IgD-negative memory B cell (primary cell): Measurements from ENCODE around the gene CPSF4. TPM values are rescaled to one million over a fixed set of nuclear protein-coding genes. Genes with fewer than 3 reads are reported as not detected.
"Not testable (repeated sequence)": the region's sequence is repeated elsewhere in the genome, so short reads cannot be mapped to it uniquely, and the experiment has no call there.

Experiments
- H3K27ac Mint-ChIP-seq, 3 donors: one replicate each; pipeline ENCODE4 v1.8.0; 2020 to 2022; ENCODE audit warnings: mild to moderate bottlenecking in 3 of 3, mixed read lengths in 3 of 3, moderate library complexity in 1 of 3
- H3K27me3 Mint-ChIP-seq: one replicate; pipeline ENCODE4 v1.8.0; 2021; ENCODE audit warnings: mixed read lengths
- H3K36me3 Mint-ChIP-seq: one replicate; pipeline ENCODE4 v1.8.0; 2020; ENCODE audit warnings: mild to moderate bottlenecking, mixed read lengths
- H3K4me1 Mint-ChIP-seq, 3 donors: one replicate each; pipeline ENCODE4 v1.8.0; 2020 to 2022; ENCODE audit warnings: mixed read lengths in 3 of 3, mild to moderate bottlenecking in 1 of 3
- H3K4me3 Mint-ChIP-seq, 4 donors: one replicate each; pipeline ENCODE4 v1.8.0; 2020 to 2022; ENCODE audit warnings: mild to moderate bottlenecking in 4 of 4, mixed read lengths in 4 of 4, moderate library complexity in 3 of 4
- H3K9me3 Mint-ChIP-seq, 3 donors: one replicate each; pipeline ENCODE4 v1.8.0; 2020 to 2021; ENCODE audit warnings: mixed read lengths in 3 of 3, mild to moderate bottlenecking in 1 of 3
- polyA plus RNA-seq: library from polyadenylated mRNA; unstranded; fragments of 300-500 nt; fragmentation: Illumina TruSeq; gene quantifications from one replicate; pipeline ENCODE4 v1.2.3, GENCODE V29; 2021

The CPSF4 gene
- polyA plus RNA-seq, 1 donor from 2014 or later = 28.7 TPM

DNA sequence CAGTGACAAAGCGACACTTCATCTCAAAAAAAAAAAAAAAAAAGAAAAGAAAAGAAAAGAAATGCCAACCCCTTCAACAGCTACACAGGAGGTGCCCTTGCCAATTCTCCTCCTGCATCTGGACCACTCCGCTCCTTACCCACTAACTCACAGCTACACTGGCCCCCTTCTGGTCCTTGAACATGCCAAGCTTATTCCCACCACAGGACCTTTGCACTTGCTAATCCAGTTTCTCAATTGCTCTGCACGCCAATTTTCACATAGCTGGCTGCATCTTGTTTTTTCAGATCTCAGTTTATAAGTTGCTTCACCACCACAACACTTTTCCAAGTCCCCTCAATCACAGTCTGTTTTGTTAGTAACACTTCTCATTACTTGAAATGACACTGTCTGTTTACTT is 35.9 kb upstream of the CPSF4 start:
- Mint-ChIP-seq H3K27me3 (no peaks in the 10 kb centered on the region), H3K4me1 (peaks cover 21 to 24% (median 22%) of the 10 kb centered on the region in 3 donors), H3K4me3 (peak overlapping the region in 2 of 4 donors; percentile 53 to 78), H3K36me3 (peaks cover 4% of the 10 kb centered on the region), H3K27ac (peak overlapping the region in 2 of 3 donors; percentile 57 to 64), H3K9me3 (no peaks in the 10 kb centered on the region)

DNA sequence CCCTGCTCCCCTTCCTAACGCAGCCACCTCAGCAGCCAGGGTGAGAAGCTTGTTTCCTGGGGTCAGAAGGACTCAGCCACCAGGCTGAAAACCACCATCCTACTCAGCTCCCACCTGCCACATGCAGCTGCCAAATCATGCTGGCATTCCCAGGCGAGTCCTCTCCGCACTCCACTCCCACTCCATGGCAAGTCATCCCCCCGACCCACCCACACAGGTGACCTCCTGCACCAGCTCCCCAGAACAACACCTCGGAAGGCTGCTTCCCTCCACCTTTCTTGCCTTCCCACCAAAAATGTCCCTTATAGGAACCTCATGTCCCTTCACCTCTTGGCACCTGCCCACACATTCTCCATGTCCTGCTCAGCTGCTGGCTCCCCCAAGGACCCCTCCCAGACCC is 35.0 kb upstream of the CPSF4 start:
- Mint-ChIP-seq H3K36me3 (peaks cover 4% of the 10 kb centered on the region), H3K27me3 (no peaks in the 10 kb centered on the region), H3K27ac (peak overlapping the region; percentile 29 to 78 (median 65)), H3K4me3 (peak overlapping the region in 2 of 4 donors; percentile 38 to 53), H3K9me3 (no peaks in the 10 kb centered on the region), H3K4me1 (peaks cover 20 to 24% (median 21%) of the 10 kb centered on the region in 3 donors)

DNA sequence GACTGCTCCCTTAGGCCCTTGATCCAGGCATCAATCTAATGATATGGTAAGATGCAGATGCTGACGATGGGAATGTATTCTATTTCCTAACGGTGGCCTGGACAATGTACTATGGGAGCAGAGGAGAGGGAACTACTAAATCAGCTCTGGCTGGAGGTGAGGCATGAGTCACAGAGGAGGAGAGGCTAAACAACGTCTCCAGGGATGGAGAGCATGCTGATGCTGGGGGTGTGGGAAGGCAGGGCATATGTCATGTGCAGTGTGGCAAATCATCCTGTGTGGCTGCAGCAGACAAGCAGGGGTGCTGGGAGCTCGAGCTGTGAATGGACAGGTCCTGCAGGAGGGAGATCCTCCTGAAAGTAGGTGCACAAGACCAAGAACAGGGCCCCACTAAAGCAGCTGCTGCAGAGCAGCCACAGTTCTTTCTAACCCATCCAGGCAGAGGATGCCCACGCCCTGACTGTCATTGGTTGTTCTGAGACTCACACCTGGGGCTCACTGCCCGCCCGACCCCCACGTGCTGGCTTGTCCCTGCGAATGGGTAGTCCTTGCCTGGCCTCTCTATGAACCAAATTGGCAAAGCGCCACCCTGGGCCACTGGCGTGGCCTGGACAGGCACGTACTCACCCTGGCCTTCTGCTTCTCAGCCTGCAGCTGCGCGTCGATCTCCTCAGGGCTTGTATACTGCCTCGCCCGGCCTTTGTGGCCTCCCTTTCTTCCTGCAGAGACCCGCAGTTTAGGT is 34.3 kb upstream of the CPSF4 start:
- H3K27ac Mint-ChIP-seq = peak overlapping the region; percentile 29 to 78 (median 65)
- H3K9me3 Mint-ChIP-seq = no peaks in the 10 kb centered on the region
- peak overlapping the region in 2 of 4 donors; percentile 38 to 55 for H3K4me3 Mint-ChIP-seq
- H3K36me3 Mint-ChIP-seq = peaks cover 4% of the 10 kb centered on the region
- peaks cover 21 to 24% (median 23%) of the 10 kb centered on the region in 3 donors for H3K4me1 Mint-ChIP-seq
- H3K27me3 Mint-ChIP-seq = no peaks in the 10 kb centered on the region

DNA sequence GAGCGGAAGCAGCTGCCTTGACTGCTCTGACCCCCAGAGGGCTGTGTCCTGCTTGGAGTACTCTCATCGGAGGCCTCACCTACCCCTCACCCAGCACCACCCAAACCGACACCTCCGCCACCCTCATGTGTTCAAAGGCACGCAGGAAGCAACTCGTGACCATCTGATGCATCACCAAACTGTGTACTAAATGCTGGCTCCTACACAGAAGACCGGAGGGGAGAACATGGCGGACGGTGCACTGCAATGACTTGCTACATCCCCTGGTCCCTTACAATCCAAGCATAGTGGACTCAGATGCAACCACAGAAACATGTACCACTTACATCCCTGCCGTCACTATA is 33.8 kb upstream of the CPSF4 start:
- Mint-ChIP-seq H3K4me1 (peaks cover 23 to 24% (median 24%) of the 10 kb centered on the region in 3 donors), H3K9me3 (no peaks in the 10 kb centered on the region), H3K4me3 (peak overlapping the region in 2 of 4 donors; percentile 39 to 55), H3K36me3 (peaks cover 4% of the 10 kb centered on the region), H3K27me3 (no peaks in the 10 kb centered on the region), H3K27ac (peak overlapping the region in 1 of 3 donors; percentile 58)

DNA sequence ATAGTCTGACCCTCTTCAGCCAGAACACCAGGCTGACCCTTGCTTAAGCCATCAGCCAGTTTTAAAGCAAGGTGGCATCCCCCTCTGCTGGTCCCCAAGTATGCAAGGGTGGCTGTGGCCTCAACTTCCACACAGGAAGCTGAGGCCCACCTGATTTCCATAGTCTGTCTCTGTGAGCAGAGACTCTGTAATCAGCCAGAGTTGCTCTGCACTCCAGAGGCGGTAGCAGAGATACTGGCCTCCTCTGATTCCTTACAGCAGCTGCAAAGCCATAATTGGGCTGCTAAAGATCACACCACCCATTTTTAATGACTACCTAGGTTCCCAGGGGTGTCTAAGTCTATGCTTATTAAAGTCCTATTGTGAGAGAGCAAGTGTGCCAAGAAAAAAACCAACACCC is 32.2 kb upstream of the CPSF4 start:
- peaks cover 27 to 32% (median 29%) of the 10 kb centered on the region in 3 donors for H3K4me1 Mint-ChIP-seq
- no peaks in the 10 kb centered on the region for H3K9me3 Mint-ChIP-seq
- peaks cover 7% of the 10 kb centered on the region for H3K36me3 Mint-ChIP-seq
- H3K27me3 Mint-ChIP-seq = no peaks in the 10 kb centered on the region
- H3K27ac Mint-ChIP-seq = peak overlapping the region in 2 of 3 donors; percentile 63 to 98
- peak overlapping the region; percentile 18 to 100 (median 86) for H3K4me3 Mint-ChIP-seq

DNA sequence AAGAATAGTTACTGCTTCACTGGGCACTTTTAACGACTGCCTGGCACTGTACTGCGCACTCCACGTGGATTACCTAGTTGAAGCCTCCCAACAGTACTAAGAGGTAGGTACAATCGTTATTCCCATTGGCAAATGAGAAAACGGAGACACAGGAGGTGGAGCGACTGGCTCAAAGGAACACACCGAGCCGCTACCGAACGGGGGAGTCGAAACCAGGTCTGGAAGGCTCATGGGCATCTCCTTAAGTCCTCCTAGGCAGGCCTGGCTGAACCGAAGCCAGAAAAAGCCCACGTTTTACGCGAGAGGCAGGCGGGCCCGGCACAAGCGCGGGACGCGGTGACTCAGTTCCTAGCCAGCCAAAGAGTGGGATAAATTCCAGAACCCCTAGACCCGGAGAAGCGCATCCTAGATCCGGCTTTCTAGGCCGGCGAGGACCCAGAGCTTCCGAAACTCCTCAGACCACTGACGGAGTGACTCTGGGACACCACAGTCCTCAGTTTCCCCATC is 30.8 kb upstream of the CPSF4 start:
- Mint-ChIP-seq H3K27ac (peak overlapping the region; percentile 97 to 99 (median 98)), H3K4me3 (peak overlapping the region; percentile 99 to 100 (median 99)), H3K36me3 (peaks cover 7% of the 10 kb centered on the region), H3K9me3 (no peaks in the 10 kb centered on the region), H3K27me3 (no peaks in the 10 kb centered on the region), H3K4me1 (peaks cover 27 to 32% (median 29%) of the 10 kb centered on the region in 3 donors)

DNA sequence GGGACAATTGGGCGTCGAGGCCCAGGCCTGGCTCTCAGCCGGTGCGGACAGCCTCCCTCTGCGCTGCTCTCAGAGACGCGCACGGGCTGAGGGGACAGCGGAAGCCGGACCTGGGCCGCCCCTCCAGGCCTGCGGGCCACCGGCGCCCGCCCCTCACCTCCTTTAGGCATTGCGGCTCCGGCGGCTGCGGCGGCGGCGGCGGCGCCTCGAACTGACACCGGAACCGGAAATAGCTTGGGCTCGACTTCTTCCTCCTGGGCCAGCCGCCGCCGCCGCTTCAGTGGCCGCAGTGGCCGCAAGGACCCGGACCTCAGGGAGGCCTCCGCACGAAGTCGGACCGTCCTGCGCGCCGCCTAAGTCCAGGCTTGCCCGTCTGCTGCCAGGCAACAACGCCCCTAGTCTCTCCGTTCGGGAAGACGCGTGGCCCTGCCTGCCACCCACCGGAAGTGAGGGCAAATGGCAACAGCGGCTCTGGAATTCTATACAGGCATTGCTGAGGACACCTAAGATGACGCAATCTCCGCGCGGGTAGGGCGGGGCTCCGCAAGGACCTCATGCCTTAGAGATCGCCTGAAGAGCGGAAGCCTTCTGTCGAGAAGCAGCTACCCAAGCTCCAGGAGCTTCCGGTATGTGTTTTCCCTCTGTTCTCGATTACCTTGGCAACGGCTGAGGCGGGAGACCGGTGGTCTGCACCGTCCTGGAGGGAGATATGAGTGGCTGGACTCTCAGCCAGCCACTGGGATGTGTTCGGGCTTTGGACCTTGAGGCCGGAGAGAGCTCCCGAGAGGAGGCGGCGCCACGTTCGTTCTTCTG is 30.2 kb upstream of the CPSF4 start, which contains the start of the genes BUD31 and PDAP1:
Gene BUD31, plus strand, starts transcription at position 591 of the 813 bp plus-strand sequence. CDS start 2,124 bp downstream, outside the sequence.
Gene PDAP1, minus strand, starts transcription at position 219 of the 813 bp plus-strand sequence. Its CDS starts 49 bp downstream, at position 170.
- Mint-ChIP-seq H3K36me3 (peaks cover 3% of the 10 kb centered on the region), H3K27me3 (no peaks in the 10 kb centered on the region), H3K27ac (peak within 1 kb of the TSS; percentile 97 to 99 (median 98)), H3K4me1 (peaks cover 29 to 32% (median 29%) of the 10 kb centered on the region in 3 donors), H3K9me3 (no peaks in the 10 kb centered on the region), H3K4me3 (peak within 1 kb of the TSS; percentile 99 to 100 (median 99))

DNA sequence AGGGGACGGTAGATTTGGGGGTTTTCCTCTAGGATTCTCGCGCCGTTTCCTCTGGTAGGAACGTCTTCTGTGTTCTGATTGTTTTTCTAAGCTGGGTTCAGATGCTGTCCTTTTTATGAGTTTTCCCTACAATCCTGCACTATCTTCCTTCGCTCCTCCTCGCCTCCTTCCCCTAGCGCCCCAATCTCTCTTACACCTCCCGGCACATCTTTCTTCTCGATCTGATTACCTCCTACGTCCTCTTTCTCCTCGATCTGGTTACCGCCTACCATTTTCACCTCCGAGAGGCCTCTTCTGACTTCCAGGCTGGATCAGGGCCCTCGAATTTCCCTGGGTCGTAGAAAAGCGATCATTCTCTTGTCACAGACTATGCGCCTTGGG is 29.6 kb upstream of the CPSF4 start:
- Mint-ChIP-seq H3K4me3 (peak overlapping the region; percentile 99 to 100 (median 99)), H3K36me3 (peaks cover 3% of the 10 kb centered on the region), H3K27me3 (no peaks in the 10 kb centered on the region), H3K4me1 (peaks cover 25 to 31% (median 29%) of the 10 kb centered on the region in 3 donors), H3K27ac (peak overlapping the region; percentile 97 to 99 (median 98)), H3K9me3 (no peaks in the 10 kb centered on the region)

DNA sequence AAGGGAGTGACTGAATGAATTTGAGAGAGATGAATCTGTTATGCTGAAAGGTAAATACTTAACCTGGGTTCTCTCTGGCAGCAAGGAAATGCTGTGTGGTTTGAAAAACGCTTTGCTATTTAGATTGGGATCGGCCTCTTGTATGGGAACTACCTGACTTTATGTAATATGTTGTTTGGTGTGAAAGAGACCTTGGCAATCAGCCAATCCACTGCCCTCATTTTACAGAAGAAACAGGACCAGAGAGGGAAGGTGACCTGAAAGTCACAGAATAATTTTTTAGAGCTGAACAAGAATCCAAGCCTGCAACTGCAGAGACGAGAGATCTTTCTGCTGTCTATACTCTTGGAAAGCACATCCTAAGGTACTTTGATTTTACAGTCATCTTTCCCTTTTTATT is 28.9 kb upstream of the CPSF4 start:
- Mint-ChIP-seq H3K27ac (peak overlapping the region; percentile 71 to 98 (median 97)), H3K36me3 (peaks cover 3% of the 10 kb centered on the region), H3K4me1 (peaks cover 23 to 30% (median 29%) of the 10 kb centered on the region in 3 donors), H3K4me3 (peak overlapping the region; percentile 99 to 100 (median 99)), H3K27me3 (no peaks in the 10 kb centered on the region), H3K9me3 (no peaks in the 10 kb centered on the region)

DNA sequence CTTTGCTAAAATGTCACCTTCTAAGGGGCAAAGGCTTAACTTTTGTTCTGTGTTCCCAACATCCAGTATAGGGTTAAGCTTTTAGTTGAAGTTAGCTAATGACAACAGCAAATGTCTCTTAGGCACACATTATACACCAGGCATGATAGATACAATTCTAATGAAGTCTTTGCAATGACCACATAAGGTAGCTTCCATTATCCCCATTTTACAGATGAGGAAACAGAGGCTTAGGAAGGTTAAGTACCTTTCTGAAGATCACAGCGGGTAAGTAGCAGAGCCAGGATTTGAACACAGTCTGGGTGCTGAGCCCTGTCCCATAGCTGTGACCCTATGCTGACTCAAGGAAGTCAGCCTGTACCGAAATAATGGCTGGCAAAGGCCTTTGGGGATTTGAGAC is 28.1 kb upstream of the CPSF4 start:
- Mint-ChIP-seq H3K27ac (peak overlapping the region in 2 of 3 donors; percentile 87 to 98), H3K4me3 (peak overlapping the region; percentile 41 to 100 (median 92)), H3K27me3 (no peaks in the 10 kb centered on the region), H3K36me3 (peaks cover 3% of the 10 kb centered on the region), H3K4me1 (peaks cover 23 to 30% (median 29%) of the 10 kb centered on the region in 3 donors), H3K9me3 (no peaks in the 10 kb centered on the region)

DNA sequence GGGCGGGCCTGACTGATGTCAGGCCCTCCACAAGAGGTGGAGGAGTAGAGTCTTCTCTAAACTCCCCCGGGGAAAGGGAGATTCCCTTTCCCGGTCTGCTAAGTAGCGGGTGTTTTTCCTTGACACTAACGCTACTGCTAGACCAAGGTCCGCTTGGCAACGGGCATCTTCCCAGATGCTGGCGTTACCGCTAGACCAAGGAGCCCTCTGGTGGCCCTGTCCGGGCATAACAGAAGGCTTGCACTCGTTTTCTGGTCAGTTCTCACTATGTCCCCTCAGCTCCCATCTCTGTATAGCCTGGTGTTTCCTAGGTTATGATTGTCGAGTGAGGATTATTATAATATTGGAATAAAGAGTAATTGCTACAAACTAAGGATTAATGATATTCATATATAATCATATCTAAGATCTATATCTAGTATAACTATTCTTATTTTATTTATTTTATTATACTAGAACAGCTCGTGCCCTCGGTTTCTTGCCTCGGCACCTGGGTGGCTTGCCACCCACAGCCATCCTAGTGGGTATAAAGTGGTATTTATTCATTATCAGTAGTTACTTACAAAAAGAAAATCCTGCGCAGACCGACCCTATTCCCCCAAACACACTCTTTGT is 23.1 kb upstream of the CPSF4 start:
- not testable (repeated sequence) for H3K27ac Mint-ChIP-seq, H3K27me3 Mint-ChIP-seq, H3K4me3 Mint-ChIP-seq, H3K36me3 Mint-ChIP-seq, H3K4me1 Mint-ChIP-seq, H3K9me3 Mint-ChIP-seq

DNA sequence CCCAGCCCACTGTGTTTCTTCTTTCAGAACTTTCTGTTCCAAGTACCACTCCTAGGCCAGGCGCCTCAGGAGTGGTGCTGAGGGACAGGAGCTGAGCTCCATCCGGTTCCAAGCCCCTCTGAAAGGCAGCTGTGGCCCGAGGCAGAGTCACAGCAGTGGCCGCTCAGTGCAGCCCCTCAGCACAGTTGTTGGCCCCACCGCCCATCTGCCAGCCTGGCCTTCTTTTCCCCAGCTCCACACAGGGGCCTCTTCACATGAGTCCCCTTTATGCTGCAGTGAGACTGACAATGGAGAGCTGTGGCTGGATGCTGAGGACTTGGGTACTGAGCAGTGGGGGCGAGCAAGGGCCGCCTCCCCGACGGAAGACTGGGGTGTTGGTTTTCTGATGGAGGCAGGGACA is 20.5 kb upstream of the CPSF4 start:
- Mint-ChIP-seq H3K27ac (no peak overlapping the region), H3K4me1 (peaks cover 0 to 3% (median 0%) of the 10 kb centered on the region in 3 donors), H3K36me3 (peaks cover 8% of the 10 kb centered on the region), H3K4me3 (no peak overlapping the region), H3K27me3 (no peaks in the 10 kb centered on the region), H3K9me3 (no peaks in the 10 kb centered on the region)

DNA sequence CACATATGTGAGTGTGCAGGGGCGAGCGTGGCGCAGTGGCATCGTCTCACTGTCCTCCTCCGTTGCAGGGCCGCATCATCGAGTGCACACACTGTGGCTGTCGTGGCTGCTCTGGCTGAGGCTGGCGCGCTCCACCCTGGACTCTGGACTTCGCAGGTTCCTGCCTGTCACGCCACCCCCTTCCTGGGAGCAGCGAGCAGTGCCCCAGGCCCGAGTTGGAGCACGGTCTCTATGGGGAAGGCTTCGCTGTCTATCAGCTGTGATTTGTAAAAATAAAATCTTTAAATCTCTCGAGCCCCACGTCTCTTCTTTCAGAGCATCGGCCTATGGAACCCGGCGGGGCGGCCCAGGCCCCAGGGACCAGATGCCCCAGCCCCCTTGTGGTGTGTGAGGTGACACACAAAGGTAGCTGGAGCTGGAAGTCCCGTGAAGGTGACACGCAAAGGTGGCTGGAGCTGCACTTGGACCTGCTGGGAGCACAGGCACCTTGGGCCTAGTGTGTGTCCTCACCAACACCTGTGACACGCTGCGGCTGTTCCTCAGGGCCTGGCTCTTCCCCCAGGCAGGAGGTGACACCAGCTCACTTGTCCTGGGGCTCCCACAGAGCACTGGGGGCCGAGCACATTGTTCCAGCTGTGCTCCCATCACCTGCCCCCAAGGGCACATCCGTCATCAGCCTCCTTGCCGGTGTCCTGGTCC is 19.3 kb upstream of the CPSF4 start:
- Mint-ChIP-seq H3K36me3 (peaks cover 8% of the 10 kb centered on the region), H3K9me3 (no peaks in the 10 kb centered on the region), H3K27me3 (no peaks in the 10 kb centered on the region), H3K4me1 (peaks cover 0 to 4% (median 0%) of the 10 kb centered on the region in 3 donors), H3K27ac (peak overlapping the region in 1 of 3 donors; percentile 46), H3K4me3 (no peak overlapping the region)

DNA sequence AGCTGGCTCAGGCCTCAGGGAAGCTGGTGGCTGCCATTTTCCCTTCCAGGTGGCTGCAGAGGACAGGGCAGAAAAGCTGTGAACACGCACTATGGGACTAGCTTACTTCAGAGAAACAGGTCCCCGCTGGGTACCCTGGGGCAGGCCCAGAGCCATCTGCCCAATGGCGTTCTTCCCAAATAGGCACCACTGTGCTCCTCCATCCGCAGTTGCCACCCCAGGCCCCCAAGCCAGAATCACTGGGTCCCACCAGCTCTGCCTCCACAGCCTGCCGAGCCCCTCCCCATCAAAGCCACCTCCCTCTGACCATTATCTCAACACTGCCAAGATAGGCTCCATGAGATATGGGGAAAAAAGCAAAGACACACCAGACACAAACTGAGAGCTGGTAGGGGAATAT is 18.5 kb upstream of the CPSF4 start:
- Mint-ChIP-seq H3K27me3 (no peaks in the 10 kb centered on the region), H3K36me3 (peaks cover 8% of the 10 kb centered on the region), H3K4me3 (no peak overlapping the region), H3K9me3 (no peaks in the 10 kb centered on the region), H3K27ac (peak overlapping the region in 1 of 3 donors; percentile 64), H3K4me1 (peaks cover 0 to 4% (median 0%) of the 10 kb centered on the region in 3 donors)
